OCI-M2 (cell line): ENCODE measurements around the gene GNB1L.

Source experiments
- DNase-seq: peaks from one replicate; lab custom pipeline; 2025; ENCODE audit not compliant: unreplicated experiment; lab: John Stamatoyannopoulos, UW

Gene GNB1L

GRCh38 chr22:19877626-19878339 lies 23.1 kb upstream of the GNB1L start:
- DNase-seq: no peak

GRCh38 chr22:19876941-19877625 lies 22.4 kb upstream of the GNB1L start:
- no peak for DNase-seq

- no peak for DNase-seq
Measured at GRCh38 chr22:19876314-19876940, 21.8 kb upstream of the GNB1L start.

- DNase-seq: no peak
Measured at GRCh38 chr22:19875531-19876313, 21.0 kb upstream of the GNB1L start.

GRCh38 chr22:19875061-19875530 lies 20.4 kb upstream of the GNB1L start:
- DNase-seq: no peak

GRCh38 chr22:19874307-19875060 lies 19.8 kb upstream of the GNB1L start:
- no peak for DNase-seq

- no peak for DNase-seq
Measured at GRCh38 chr22:19873960-19874306, 19.3 kb upstream of the GNB1L start.

- DNase-seq: no peak
Measured at GRCh38 chr22:19873138-19873959, 18.7 kb upstream of the GNB1L start.

- no peak for DNase-seq
Measured at GRCh38 chr22:19872779-19873137, 18.1 kb upstream of the GNB1L start.

- DNase-seq: no peak
Measured at GRCh38 chr22:19871845-19872778, 17.4 kb upstream of the GNB1L start.

- no peak for DNase-seq
Measured at GRCh38 chr22:19871023-19871844, 16.6 kb upstream of the GNB1L start.

- DNase-seq: no peak
Measured at GRCh38 chr22:19870153-19871022, 15.7 kb upstream of the GNB1L start.

- DNase-seq: no peak
Measured at GRCh38 chr22:19869497-19870152, 15.0 kb upstream of the GNB1L start.

GRCh38 chr22:19868773-19869471 lies 14.2 kb upstream of the GNB1L start:
- DNase-seq: no peak

GRCh38 chr22:19868333-19868732 lies 13.7 kb upstream of the GNB1L start:
- no peak for DNase-seq

- no peak for DNase-seq
Measured at GRCh38 chr22:19867617-19868016, 12.9 kb upstream of the GNB1L start.
